OCI-LY1 (cell line): Measurements from ENCODE around the gene USP25.

Source experiments
- CTCF ChIP-seq: fragments of 200-600 bp; sonication (generic), shearing (Covaris generic); IDR thresholded peaks from 2 replicates; pipeline ENCODE4 v1.5.1; 2017; ENCODE audit warnings: mild to moderate bottlenecking, antibody characterized with exemption, low read length, moderate library complexity, mixed read lengths
- EZH2 ChIP-seq: fragments of 200-600 bp; sonication (generic), shearing (Covaris generic); IDR thresholded peaks from 2 replicates; pipeline ENCODE4 v1.8.0; 2017; ENCODE audit warnings: borderline replicate concordance, mixed run types, mild to moderate bottlenecking, antibody characterized with exemption, low read length, moderate library complexity, mixed read lengths

GRCh38 chr21:15840406-15840805 lies 110.6 kb downstream of the USP25 start:
- TF ChIP-seq EZH2 (no peak), CTCF (no peak)
